ENCODE measurements around the gene TRMT61B. TPM values are rescaled to one million over a fixed set of nuclear protein-coding genes. Genes with fewer than 3 reads are reported as not detected.

TRMT61B gene
- total RNA-seq = 14.6 TPM

GRCh38 chr2:28870146-28870891 lies at the start of gene TRMT61B:
Gene TRMT61B, minus strand, starts transcription at chr2:28870309. Its CDS starts 32 bp downstream, at chr2:28870277.
- peak; percentile 97 for DNase-seq (ENCODE audit: low spot score)

- no peak for DNase-seq (ENCODE audit: low spot score)
Observed at GRCh38 chr2:28915939-28916338, 45.8 kb upstream of the TRMT61B start.

DNA sequence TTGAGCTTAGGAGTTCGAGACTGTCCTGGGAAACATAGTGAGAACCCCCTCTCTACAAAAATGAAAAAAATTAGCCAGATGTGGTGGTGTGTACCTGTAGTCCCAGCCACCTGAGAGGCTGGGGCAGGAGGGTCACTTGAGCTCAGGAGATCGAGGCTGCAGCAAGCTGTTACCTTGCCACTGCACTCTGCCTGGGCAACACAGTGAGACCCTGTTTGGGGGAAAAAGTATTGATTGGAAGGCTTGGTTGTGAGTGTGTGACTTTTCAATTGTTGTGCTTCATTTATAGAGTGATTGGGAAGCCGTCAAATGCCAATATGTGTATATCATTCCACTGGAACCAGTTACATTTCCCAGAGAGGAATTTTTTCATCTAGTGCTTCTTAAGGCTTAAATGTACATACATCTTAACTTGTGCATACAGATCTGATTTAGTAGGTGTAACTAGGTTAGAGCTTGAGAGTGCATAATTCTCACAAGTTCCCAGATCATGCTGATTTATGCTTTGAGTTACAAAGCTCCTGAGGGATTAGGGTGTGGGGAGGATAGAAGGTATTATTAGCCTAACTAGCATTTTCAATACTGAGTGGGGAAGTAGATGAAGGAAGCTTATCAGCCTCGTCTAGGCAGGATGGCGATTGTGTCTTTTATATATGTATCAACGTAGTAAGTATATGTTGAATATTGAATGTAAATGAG lies 39.7 kb upstream of the TRMT61B start:
- DNase-seq (ENCODE audit: low spot score) = no peak

- DNase-seq (ENCODE audit: low spot score) = no peak
Observed at GRCh38 chr2:28908172-28908571, 38.1 kb upstream of the TRMT61B start.

GRCh38 chr2:28906821-28907220 lies 36.7 kb upstream of the TRMT61B start:
- DNase-seq (ENCODE audit: low spot score) = no peak

GRCh38 chr2:28906376-28906775 lies 36.3 kb upstream of the TRMT61B start:
- DNase-seq (ENCODE audit: low spot score) = no peak

DNA sequence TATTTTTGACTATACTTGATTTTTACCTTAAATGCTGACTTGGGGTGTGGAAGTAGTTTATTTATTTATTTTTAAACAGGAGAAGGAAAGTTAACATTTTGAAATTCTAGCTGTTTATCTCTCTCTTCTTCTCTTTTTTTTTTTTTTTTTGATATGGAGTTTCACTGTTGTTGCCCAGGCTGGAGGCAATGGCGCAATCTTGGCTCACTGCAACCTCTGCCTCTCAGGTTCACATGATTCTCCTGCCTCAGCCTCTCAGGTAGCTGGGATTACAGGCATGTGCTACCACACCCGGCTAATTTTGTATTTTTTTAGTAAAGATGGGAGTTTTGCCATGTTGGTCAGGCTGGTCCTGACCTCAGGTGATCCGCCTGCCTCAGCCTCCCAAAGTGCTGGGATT lies 35.4 kb upstream of the TRMT61B start:
- no peak for DNase-seq (ENCODE audit: low spot score)

GRCh38 chr2:28904802-28905457 lies 34.8 kb upstream of the TRMT61B start:
- DNase-seq (ENCODE audit: low spot score) = no peak

GRCh38 chr2:28904295-28904694 lies 34.2 kb upstream of the TRMT61B start:
- DNase-seq (ENCODE audit: low spot score) = no peak

GRCh38 chr2:28902584-28902983 lies 32.5 kb upstream of the TRMT61B start:
- DNase-seq (ENCODE audit: low spot score) = no peak

- no peak for DNase-seq (ENCODE audit: low spot score)
Observed at GRCh38 chr2:28901841-28902240, 31.7 kb upstream of the TRMT61B start.

DNA sequence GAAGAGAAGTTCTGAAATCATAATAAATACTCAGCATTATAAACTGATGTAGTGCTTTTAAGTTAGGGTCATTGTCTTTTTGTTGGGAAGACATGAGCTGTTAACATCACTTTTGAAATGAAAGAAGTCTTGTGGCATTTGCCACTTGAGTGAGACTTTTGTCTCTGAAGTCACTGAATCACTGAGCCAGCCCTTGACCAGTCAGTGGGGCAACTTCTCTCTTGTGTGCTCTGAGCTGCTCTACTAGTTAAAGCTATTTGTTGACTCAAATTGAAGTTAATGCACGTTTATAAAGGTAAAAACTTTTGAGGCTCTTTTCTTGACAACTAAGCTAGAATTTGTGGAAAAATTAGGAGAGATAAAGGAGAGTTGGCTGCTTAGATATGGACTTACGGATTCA lies 31.1 kb upstream of the TRMT61B start:
- DNase-seq (ENCODE audit: low spot score) = no peak

DNA sequence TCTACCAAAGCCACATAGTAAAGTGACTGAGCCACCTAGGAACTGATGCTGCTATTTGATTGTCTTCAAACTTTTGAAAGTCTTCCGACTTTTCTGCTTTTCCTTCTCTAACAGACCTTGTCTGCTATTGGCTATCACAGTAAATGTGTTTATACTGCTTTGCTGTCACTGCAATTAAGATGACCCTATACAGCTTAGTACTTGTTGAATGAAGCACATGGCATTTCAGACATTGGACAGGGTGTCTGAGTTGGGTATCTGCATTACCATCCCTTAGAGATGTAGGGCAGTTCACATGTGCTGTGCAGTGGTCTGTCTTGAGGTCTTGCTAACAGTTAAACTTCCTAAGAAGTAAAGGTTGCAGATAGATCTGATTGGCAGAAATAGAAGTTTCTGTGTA lies 27.9 kb upstream of the TRMT61B start:
- DNase-seq (ENCODE audit: low spot score) = no peak

- DNase-seq (ENCODE audit: low spot score) = no peak
Observed at GRCh38 chr2:28896906-28897305, 26.8 kb upstream of the TRMT61B start.

DNA sequence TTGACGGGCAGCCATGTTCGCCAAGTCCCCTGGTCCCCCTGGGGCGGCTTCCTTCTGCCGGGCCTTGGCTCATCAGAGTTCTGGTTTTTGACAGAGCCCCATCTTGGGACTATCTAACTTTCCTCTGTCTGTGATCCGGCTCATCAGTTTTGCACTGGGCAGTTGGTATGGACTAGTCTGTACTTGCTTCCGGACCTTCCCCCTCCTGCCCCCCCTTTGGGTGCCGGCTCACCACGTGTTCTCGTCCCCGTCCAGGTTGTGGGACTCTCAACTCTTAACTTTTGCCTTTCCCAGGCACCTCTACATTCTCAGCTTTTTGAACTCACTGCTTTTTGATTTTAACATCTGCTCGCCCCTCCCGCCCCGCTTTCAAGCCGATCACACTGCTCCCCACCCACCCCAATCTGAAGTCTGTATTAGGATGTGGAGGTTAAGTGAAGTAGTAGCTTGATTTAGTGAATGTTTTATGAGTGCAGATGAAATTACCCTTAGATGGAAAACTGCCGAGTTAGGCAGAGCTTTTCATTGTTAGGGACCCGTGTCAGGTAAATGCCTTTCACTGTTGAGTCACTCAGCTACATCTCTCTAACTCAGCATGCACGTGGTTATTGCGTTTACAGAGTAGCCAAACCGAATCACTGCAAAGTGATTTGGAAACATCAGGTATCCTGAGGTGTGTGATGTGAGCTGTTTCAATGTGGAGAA lies 25.2 kb upstream of the TRMT61B start:
- peak; percentile 17 for DNase-seq (ENCODE audit: low spot score)

DNA sequence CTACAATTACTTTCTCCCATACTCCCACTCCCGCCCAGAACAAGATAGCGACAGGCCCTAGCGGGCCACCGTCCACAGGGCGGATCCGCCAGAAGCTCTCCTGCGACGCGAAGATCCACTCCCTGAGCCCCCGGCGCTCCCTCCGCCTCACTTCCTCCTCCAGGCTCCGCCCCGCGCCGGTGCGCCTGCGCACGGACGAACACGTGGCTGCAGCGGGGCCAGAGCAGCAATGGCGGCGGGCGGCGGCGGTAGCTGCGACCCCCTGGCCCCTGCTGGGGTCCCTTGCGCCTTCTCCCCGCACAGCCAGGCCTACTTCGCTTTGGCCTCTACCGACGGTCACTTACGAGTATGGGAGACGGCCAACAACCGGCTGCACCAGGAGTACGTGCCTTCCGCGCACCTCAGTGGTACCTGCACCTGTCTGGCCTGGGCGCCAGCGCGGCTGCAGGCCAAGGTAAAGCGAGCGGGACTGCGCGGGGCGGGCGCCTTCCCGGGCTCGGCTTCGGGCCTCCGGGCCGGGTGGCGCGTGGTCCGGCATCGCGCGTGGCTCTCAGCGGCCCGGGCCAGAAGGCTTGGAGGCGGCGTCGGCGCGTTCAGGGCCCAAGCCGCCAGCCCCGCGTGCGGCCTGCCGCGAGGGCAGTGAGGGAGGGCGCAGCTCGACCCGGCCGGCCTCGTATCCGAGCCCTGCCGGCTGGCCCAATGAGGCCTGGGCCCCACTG lies 24.5 kb upstream of the TRMT61B start, which contains the start of gene WDR43:
TSS of gene WDR43 (plus strand) at position 198 of the 719 bp plus-strand sequence. CDS start at position 230, 32 bp downstream.
- peak; percentile 98 for DNase-seq (ENCODE audit: low spot score)

GRCh38 chr2:28893488-28893887 lies 23.4 kb upstream of the TRMT61B start:
- no peak for DNase-seq (ENCODE audit: low spot score)

GRCh38 chr2:28880193-28880592 lies 10.1 kb upstream of the TRMT61B start:
- no peak for DNase-seq (ENCODE audit: low spot score)

- DNase-seq (ENCODE audit: low spot score) = no peak
Observed at GRCh38 chr2:28871620-28872019, 1.5 kb upstream of the TRMT61B start.

DNA sequence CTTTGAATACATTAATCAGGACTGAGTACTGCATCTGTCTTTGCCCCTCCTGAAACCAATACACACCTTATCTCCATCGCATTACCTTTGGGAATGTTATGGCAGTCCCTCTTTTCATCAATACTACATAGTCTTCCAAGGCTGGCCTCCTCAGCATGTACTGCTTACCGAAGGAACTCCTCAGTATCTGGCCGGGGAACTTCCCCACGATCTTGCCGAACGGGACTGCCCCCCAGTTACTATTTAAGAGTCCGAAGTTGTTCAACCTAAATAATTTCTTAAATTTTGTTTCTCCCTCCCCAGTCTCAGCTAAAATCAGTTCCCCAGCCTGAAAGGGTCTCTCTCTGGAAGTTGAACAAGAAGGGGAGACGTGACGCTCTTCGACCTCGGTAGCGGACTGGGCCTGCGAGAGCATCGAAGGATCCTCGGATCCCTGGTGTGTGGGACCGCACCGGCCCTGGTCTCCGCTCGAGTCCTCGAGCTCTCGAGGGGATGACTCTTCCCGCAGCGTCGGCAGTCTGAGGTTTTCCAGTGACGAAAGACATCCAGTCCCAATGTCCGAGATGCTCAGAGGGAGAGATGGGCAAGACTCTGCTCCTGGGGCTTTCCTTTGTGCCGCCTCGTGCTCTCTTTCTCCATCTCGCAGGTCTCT lies 489 bp downstream of the TRMT61B start:
- peak; percentile 11 for DNase-seq (ENCODE audit: low spot score)

DNA sequence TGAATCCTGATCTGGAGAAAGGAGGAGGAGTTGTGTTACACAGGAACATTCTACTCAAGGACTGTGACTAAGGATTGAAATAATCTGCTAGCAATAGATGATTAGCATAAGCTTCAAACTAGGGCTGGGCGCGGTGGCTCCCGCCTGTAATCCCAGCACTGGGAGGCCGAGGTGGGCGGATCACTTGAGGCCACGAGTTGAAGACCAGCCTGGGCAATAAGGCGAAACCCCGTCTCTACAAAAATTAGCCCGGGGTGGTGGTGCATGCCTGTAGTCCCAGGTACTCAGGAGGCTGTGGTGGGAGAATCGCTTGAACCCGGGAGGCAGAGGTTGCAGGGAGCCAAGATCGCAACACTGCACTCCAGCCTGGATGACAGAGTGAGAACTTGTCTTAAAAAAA lies 1.5 kb downstream of the TRMT61B start:
- no peak for DNase-seq (ENCODE audit: low spot score)
